Breast epithelium (tissue), 3 donors: ENCODE data around the gene PACSIN3.

Experiments used
- CTCF ChIP-seq, 3 donors: fragments of 450-650 bp; IDR thresholded peaks; one replicate each; pipeline ENCODE4 v1.5.1; 2016 to 2017; ENCODE audit warnings: antibody characterized with exemption in 3 of 3, mild to moderate bottlenecking in 3 of 3, moderate library complexity in 3 of 3
- POLR2A ChIP-seq: fragments of 450-650 bp; IDR thresholded peaks from one replicate; pipeline ENCODE4 v1.6.1; 2016; ENCODE audit warnings: antibody characterized with exemption, mild to moderate bottlenecking, moderate library complexity
- POLR2AphosphoS5 ChIP-seq, 3 donors: sonication (generic); formaldehyde crosslinking; IDR thresholded peaks; one replicate each; pipeline ENCODE4 v1.6.1; 2017; ENCODE audit warnings: antibody characterized with exemption in 3 of 3

DNA sequence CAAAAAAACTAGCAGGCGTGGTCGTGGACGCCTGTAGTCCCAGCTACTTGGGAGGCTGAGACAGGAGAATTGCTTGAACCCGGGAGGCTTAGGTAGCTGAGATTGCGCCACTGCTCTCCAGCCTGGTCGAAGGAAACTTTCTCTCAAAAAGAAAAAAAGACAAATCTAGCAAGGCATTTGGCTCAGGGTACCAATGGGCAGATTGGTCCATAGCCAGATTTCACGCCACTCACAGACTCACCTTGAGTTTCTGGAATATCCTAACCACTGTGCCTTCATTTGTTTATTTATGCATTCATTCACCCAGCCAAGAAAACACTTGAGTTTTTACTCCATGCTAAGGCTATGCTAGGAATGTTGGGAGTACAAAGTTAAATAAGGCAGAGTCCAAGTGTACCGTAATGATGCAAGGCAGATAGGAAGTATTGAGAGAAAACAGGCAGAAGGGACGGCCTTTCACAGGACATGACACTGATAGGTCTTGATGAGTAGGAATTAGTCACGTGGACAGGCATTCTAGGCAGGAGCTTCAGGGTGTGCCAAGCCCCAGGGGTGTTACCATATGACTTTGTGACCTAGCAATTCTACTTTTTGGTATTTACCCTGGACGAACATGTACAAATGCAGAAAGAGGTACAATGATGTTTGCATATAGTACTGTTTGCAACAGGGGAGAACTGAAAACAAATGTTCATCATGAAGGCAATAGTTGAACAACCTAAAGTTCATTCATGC, 3.0 kb upstream of the PACSIN3 start:
- no peak for TF ChIP-seq CTCF (IDR thresholded peaks at IDR 0.05)
- no peak for TF ChIP-seq POLR2A
- peak in 2 of 3 donors; percentile 21 to 53 for TF ChIP-seq POLR2AphosphoS5 (IDR thresholded peaks at IDR 0.05)
